HepG2 (cell line): ENCODE measurements around the gene GRM7. TPM values are rescaled to one million over a fixed set of nuclear protein-coding genes. Genes with fewer than 3 reads are reported as not detected.

ENCODE experiments used
- ATAC-seq: fragments of 200-7000 bp; cut with Tn5 transposase; 3 replicates; pipeline ENCODE4 v1.9.1; 2020; ENCODE audit warnings: mild to moderate bottlenecking, moderate library complexity
- BruUV-seq: library from RNA; stranded (reverse); fragments of 400-500 nt; replicated peaks from 2 replicates; lab custom pipeline; 2021; lab: Mats Ljungman, UMichigan
- CTCF ChIA-PET: fragments of 300-600 bp; formaldehyde crosslinking; extraction: SDS; loops from one replicate; lab custom pipeline; 2021; ENCODE audit warnings: low total read pairs, inconsistent platforms, low intra/inter-chr PET ratio; lab: Yijun Ruan, JAX
- POLR2A ChIA-PET: fragments of 350-600 bp; sonication (Branson Sonifier 250); formaldehyde crosslinking; loops from one replicate; lab custom pipeline; 2020; ENCODE audit warnings: antibody characterized with exemption, inconsistent platforms; lab: Yijun Ruan, JAX
- DNase-seq: peaks from one replicate; pipeline ENCODE4 v3.0.0-alpha.2; 2015; ENCODE audit warnings: low spot score
- FAIRE-seq: peaks from 3 replicates; lab custom pipeline; 2011; peaks lifted over from hg19 to GRCh38; lab: Jason Lieb, UNC
- H2AFZ ChIP-seq: one replicate; pipeline ENCODE4 v1.6.1; 2011; ENCODE audit warnings: low read length, inconsistent platforms
- H3K27ac ChIP-seq: fragments of 300-600 bp; 3 replicates; pipeline ENCODE4 v1.8.0; 2011; ENCODE audit warnings: mixed run types, mild to moderate bottlenecking, mixed read lengths, low read length, inconsistent platforms; ENCODE audit not compliant: insufficient read depth; ENCODE audit errors: extremely low read length
- H3K27me3 ChIP-seq, 2 experiments: fragments of 200-600 bp in 1 of 2; 2 replicates in 1 of 2; 3 replicates in 1 of 2; pipeline versions ENCODE4 v1.6.0 to v1.8.0; 2011; ENCODE audit warnings: low read length in 2 of 2, mild to moderate bottlenecking in 2 of 2, moderate library complexity in 2 of 2, inconsistent platforms in 1 of 2; ENCODE audit not compliant: insufficient read depth in 2 of 2, control insufficient read depth in 1 of 2
- H3K36me3 ChIP-seq, 2 experiments: fragments of 200-600 bp in 1 of 2; replicated peaks in 1 of 2; 2 replicates in 1 of 2; 3 replicates in 1 of 2; pipeline versions ENCODE4 v1.5.1 to v1.8.0; 2011; ENCODE audit warnings: low read length in 2 of 2, inconsistent platforms in 1 of 2; ENCODE audit not compliant: insufficient read depth in 2 of 2, control insufficient read depth in 1 of 2
- H3K4me1 ChIP-seq: 2 replicates; pipeline ENCODE4 v1.5.1; 2012; ENCODE audit warnings: low read length, inconsistent platforms; ENCODE audit not compliant: insufficient read depth
- H3K4me2 ChIP-seq: 2 replicates; pipeline ENCODE4 v1.6.0; 2011; ENCODE audit warnings: low read depth, low read length, inconsistent platforms
- H3K4me3 ChIP-seq, 3 experiments: fragments of 200-600 bp in 1 of 3; sonication (generic), shearing (Covaris generic) in 1 of 3; replicated peaks in 1 of 3; 2 replicates each; pipeline ENCODE4 v1.5.1; 2011 to 2016; ENCODE audit warnings: low read length in 3 of 3, inconsistent platforms in 2 of 3, low read depth in 2 of 3, mild to moderate bottlenecking in 2 of 3, control low read depth in 1 of 3, mixed read lengths in 1 of 3; ENCODE audit not compliant: insufficient read depth in 1 of 3
- H3K79me2 ChIP-seq: one replicate; pipeline ENCODE4 v1.6.1; 2011; ENCODE audit warnings: low read length, inconsistent platforms; ENCODE audit not compliant: insufficient read depth
- H3K9ac ChIP-seq: 2 replicates; pipeline ENCODE4 v1.6.0; 2011; ENCODE audit warnings: mild to moderate bottlenecking, low read depth, low read length, inconsistent platforms; ENCODE audit not compliant: insufficient read depth
- H3K9me3 ChIP-seq: 2 replicates; pipeline ENCODE4 v1.5.1; 2012; ENCODE audit warnings: mild to moderate bottlenecking, low read length
- H4K20me1 ChIP-seq: 2 replicates; pipeline ENCODE4 v1.6.0; 2011; ENCODE audit warnings: inconsistent platforms, mild to moderate bottlenecking, low read length, moderate library complexity; ENCODE audit not compliant: insufficient read depth
- AKAP8 ChIP-seq: sonication (generic); formaldehyde crosslinking; IDR thresholded peaks from 2 replicates; pipeline ENCODE4 v1.5.1; 2020; ENCODE audit warnings: mild to moderate bottlenecking, missing genetic modification reagents
- NFE2L2 ChIP-seq: fragments of 150-350 bp; IDR thresholded peaks from 2 replicates; pipeline ENCODE4 v1.6.1; 2014; ENCODE audit warnings: low read length
- ONECUT2 ChIP-seq: sonication (generic); formaldehyde crosslinking; IDR thresholded peaks from 2 replicates; pipeline ENCODE4 v1.4.0; 2020; ENCODE audit warnings: missing genetic modification reagents
- PHF20 ChIP-seq: sonication (generic); formaldehyde crosslinking; IDR thresholded peaks from 2 replicates; pipeline ENCODE4 v1.5.0; 2020; ENCODE audit warnings: mild to moderate bottlenecking, missing genetic modification reagents
- TMF1 ChIP-seq: sonication (generic); formaldehyde crosslinking; IDR thresholded peaks from 2 replicates; pipeline ENCODE4 v1.8.1; 2022; ENCODE audit warnings: low read depth, missing genetic modification reagents
- TRIM24 ChIP-seq: sonication (generic); formaldehyde crosslinking; IDR thresholded peaks from 2 replicates; pipeline ENCODE4 v1.8.0; 2022; ENCODE audit warnings: mild to moderate bottlenecking, missing genetic modification reagents
- ZBTB7A ChIP-seq: sonication (generic); formaldehyde crosslinking; IDR thresholded peaks from 2 replicates; pipeline ENCODE4 v1.8.0; 2022; ENCODE audit warnings: mild to moderate bottlenecking, missing genetic modification reagents
- ZNF292 ChIP-seq: sonication (generic); formaldehyde crosslinking; IDR thresholded peaks from 2 replicates; pipeline ENCODE4 v1.8.1; 2022; ENCODE audit warnings: mild to moderate bottlenecking, low read depth, missing genetic modification reagents, borderline replicate concordance
- ZNF431 ChIP-seq: sonication (generic); formaldehyde crosslinking; IDR thresholded peaks from 2 replicates; pipeline ENCODE4 v1.9.0; 2022; ENCODE audit warnings: missing genetic modification reagents, low read depth, mild to moderate bottlenecking, borderline replicate concordance
- ZNF710 ChIP-seq: sonication (generic); formaldehyde crosslinking; IDR thresholded peaks from 2 replicates; pipeline ENCODE4 v1.5.0; 2020; ENCODE audit warnings: mild to moderate bottlenecking, missing genetic modification reagents, borderline replicate concordance
- ZNF777 ChIP-seq: sonication (generic); formaldehyde crosslinking; IDR thresholded peaks from 2 replicates; pipeline ENCODE4 v1.4.0; 2020; ENCODE audit warnings: missing genetic modification reagents
- WGBS: methylation state at CpG from one replicate; pipeline ENCODE4 v1.1.6; 2017; ENCODE audit warnings: low lambda C conversion rate; 5-methylcytosine and 5-hydroxymethylcytosine counted together
- in situ Hi-C: cut with HindIII; loops from 2 replicates; pipeline ENCODE4 v1.10.0; 2017; ENCODE audit warnings: low pct_unique_long_range_greater_than_20kb; ENCODE audit not compliant: extremely low pct_ligation_motif_present
- intact Hi-C: fragments of 100-400 bp; cut with micrococcal nuclease; formaldehyde crosslinking; loops from one replicate; pipeline ENCODE4 v1.10.0; 2022; ENCODE audit not compliant: unreplicated experiment
- polyA plus RNA-seq, 8 experiments: library from polyadenylated mRNA; depleted of rRNA in 3 of 8; stranded (reverse) in 7 of 8; unstranded in 1 of 8; fragments of >200 nt; fragmentation: Illumina TruSeq in 4 of 8; extraction: Trizol in 4 of 8; gene quantifications; 2 replicates each; pipeline versions ENCODE4 v1.2.1 to v1.2.3, GENCODE V29; 2011 to 2016; ENCODE audit warnings: low read depth in 4 of 8, missing spikeins in 1 of 8, mixed read lengths in 1 of 8; ENCODE audit not compliant: insufficient read depth in 1 of 8
- total RNA-seq, 5 experiments: library from RNA; depleted of rRNA; stranded (reverse); fragments of >200 nt; fragmentation: Illumina TruSeq; extraction: Trizol; gene quantifications; 2 replicates each; pipeline ENCODE4 v1.2.3, GENCODE V29; 2016; ENCODE audit warnings: low read depth in 1 of 5

GRM7 gene
- total and polyA plus RNA-seq, 2 of the 13 experiments (the other 11 are each of a cell fraction or from before 2014, with no cell fraction given): not detected

- in situ Hi-C loops: no loop called here
- Histone ChIP-seq H3K9me3 (peaks cover 88% of the 10 kb centered on the region), H3K79me2 (no peaks in the 10 kb centered on the region), H3K4me2 (no peak overlapping the region), H2AFZ (no peak overlapping the region), H3K9ac (no peak overlapping the region), H3K4me1 (no peaks in the 10 kb centered on the region), H3K36me3 (no peaks in the 10 kb centered on the region), H3K27ac (no peak overlapping the region), H3K4me3 (no peak overlapping the region), H3K27me3 (no peaks in the 10 kb centered on the region), H4K20me1 (no peaks in the 10 kb centered on the region)
- intact Hi-C loops: no loop called here
- POLR2A ChIA-PET: no interaction called here
- ATAC-seq: no peak
- CTCF ChIA-PET: no interaction called here
- 2% methylated on average over 2 of the region's 2 CpGs for WGBS
- DNase-seq: no peak
- no TSS peak for BruUV-seq
- FAIRE-seq: no peak
- TF ChIP-seq ZBTB7A (CRISPR knock-in tag): no peak
- no peak for TF ChIP-seq ZNF710 (CRISPR knock-in tag)
- TF ChIP-seq ZNF777 (CRISPR knock-in tag): no peak
- TF ChIP-seq AKAP8 (CRISPR knock-in tag): no peak
- no peak for TF ChIP-seq NFE2L2
- TF ChIP-seq ZNF431: no peak
- TF ChIP-seq PHF20 (CRISPR knock-in tag): no peak
- no peak for TF ChIP-seq TRIM24 (CRISPR knock-in tag)
- no peak for TF ChIP-seq ZNF292 (CRISPR knock-in tag)
- no peak for TF ChIP-seq TMF1 (CRISPR knock-in tag)
- TF ChIP-seq ONECUT2 (CRISPR knock-in tag): no peak
Observed at GRCh38 chr3:7508821-7509220, 647.9 kb downstream of the GRM7 start.
